DND-41 (cell line): ENCODE measurements around the gene NUTM1.

ENCODE experiments used
- ATAC-seq: fragments of 200-7000 bp; cut with Tn5 transposase; 3 replicates; pipeline ENCODE4 v1.9.1; 2021; ENCODE audit warnings: low read depth; ENCODE audit not compliant: insufficient read depth
- DNase-seq: peaks from one replicate; pipeline ENCODE4 v3.0.0-alpha.2; 2020
- H2AFZ ChIP-seq: 2 replicates; pipeline ENCODE4 v1.6.0; 2012; ENCODE audit warnings: low read depth, low read length
- H3K27ac ChIP-seq: 2 replicates; pipeline ENCODE4 v1.5.1; 2012; ENCODE audit warnings: low read length, inconsistent platforms
- H3K27me3 ChIP-seq: fragments of 200-600 bp; sonication (generic); 2 replicates; pipeline ENCODE4 v1.6.0; 2012; ENCODE audit warnings: low read length, mild to moderate bottlenecking, inconsistent platforms; ENCODE audit not compliant: insufficient read depth, poor library complexity
- H3K36me3 ChIP-seq: 2 replicates; pipeline ENCODE4 v1.5.1; 2012; ENCODE audit warnings: low read length, inconsistent platforms; ENCODE audit not compliant: insufficient read depth
- H3K4me1 ChIP-seq: 2 replicates; pipeline ENCODE4 v1.5.1; 2012; ENCODE audit warnings: mild to moderate bottlenecking, low read length; ENCODE audit not compliant: insufficient read depth
- H3K4me2 ChIP-seq: 2 replicates; pipeline ENCODE4 v1.6.0; 2012; ENCODE audit warnings: mild to moderate bottlenecking, moderate library complexity, low read length, inconsistent platforms; ENCODE audit not compliant: insufficient read depth
- H3K4me3 ChIP-seq, 2 experiments: fragments of 200-600 bp in 1 of 2; shearing (Covaris generic) in 1 of 2; 2 replicates each; pipeline ENCODE4 v1.5.1; 2012 to 2016; ENCODE audit warnings: inconsistent platforms in 2 of 2, low read length in 2 of 2, mild to moderate bottlenecking in 2 of 2, low read depth in 1 of 2, moderate library complexity in 1 of 2
- H3K79me2 ChIP-seq: 2 replicates; pipeline ENCODE4 v1.6.0; 2012; ENCODE audit warnings: low read length, inconsistent platforms; ENCODE audit not compliant: insufficient read depth
- H3K9ac ChIP-seq: 2 replicates; pipeline ENCODE4 v1.6.0; 2012; ENCODE audit warnings: low read depth, mild to moderate bottlenecking, inconsistent platforms, low read length, moderate library complexity
- H3K9me3 ChIP-seq: 2 replicates; pipeline ENCODE4 v1.5.1; 2012; ENCODE audit warnings: low read length, moderate library complexity, mild to moderate bottlenecking, inconsistent platforms; ENCODE audit not compliant: insufficient read depth, severe bottlenecking
- H4K20me1 ChIP-seq: 2 replicates; pipeline ENCODE4 v1.6.0; 2012; ENCODE audit warnings: low read length; ENCODE audit not compliant: insufficient read depth
- EZH2 ChIP-seq: IDR thresholded peaks from 3 replicates; pipeline ENCODE4 v1.6.1; 2012; ENCODE audit warnings: borderline replicate concordance, low read depth, mild to moderate bottlenecking, moderate library complexity, low read length, inconsistent platforms; ENCODE audit not compliant: severe bottlenecking
- TF ChIP-seq, protein P1 (sequence below): IDR thresholded peaks from 2 replicates; pipeline ENCODE4 v1.5.1; 2012; ENCODE audit warnings: borderline replicate concordance, low read length, moderate library complexity, mild to moderate bottlenecking; ENCODE audit not compliant: poor library complexity, severe bottlenecking; ENCODE audit errors: extremely low read depth

The NUTM1 gene

DNA sequence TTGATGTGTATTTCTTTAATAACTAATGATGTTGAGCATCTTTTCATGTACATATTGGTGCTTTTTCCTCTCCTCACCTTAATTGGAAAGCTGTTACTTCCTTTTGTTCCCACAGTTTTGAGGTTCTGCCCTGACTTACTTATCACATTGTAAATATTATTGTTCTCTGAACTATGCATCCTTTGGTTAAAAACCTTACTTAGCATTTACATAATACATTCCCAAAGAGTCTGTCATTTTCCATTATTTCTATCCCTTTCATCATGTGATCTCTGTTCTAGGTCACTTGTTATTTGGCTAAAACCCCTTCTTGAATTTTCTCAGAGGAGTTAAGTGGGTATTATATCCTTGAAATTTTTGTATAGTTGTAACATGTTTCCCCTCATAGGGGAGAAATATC, 38.5 kb upstream of the NUTM1 start:
- no peaks in the 10 kb centered on the region for H3K79me2 ChIP-seq
- H2AFZ ChIP-seq: no peak overlapping the region
- TF ChIP-seq, protein P1, sequence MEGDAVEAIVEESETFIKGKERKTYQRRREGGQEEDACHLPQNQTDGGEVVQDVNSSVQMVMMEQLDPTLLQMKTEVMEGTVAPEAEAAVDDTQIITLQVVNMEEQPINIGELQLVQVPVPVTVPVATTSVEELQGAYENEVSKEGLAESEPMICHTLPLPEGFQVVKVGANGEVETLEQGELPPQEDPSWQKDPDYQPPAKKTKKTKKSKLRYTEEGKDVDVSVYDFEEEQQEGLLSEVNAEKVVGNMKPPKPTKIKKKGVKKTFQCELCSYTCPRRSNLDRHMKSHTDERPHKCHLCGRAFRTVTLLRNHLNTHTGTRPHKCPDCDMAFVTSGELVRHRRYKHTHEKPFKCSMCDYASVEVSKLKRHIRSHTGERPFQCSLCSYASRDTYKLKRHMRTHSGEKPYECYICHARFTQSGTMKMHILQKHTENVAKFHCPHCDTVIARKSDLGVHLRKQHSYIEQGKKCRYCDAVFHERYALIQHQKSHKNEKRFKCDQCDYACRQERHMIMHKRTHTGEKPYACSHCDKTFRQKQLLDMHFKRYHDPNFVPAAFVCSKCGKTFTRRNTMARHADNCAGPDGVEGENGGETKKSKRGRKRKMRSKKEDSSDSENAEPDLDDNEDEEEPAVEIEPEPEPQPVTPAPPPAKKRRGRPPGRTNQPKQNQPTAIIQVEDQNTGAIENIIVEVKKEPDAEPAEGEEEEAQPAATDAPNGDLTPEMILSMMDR: no peak
- no peak for TF ChIP-seq EZH2
- H3K4me1 ChIP-seq: no peaks in the 10 kb centered on the region
- no peaks in the 10 kb centered on the region for H3K36me3 ChIP-seq
- H4K20me1 ChIP-seq: no peaks in the 10 kb centered on the region
- DNase-seq (no peak), ATAC-seq (no peak)
- H3K9me3 ChIP-seq: no peaks in the 10 kb centered on the region
- no peak overlapping the region for H3K4me2 ChIP-seq
- no peak overlapping the region for H3K27ac ChIP-seq
- H3K4me3 ChIP-seq: no peak overlapping the region
- no peak overlapping the region for H3K9ac ChIP-seq
- H3K27me3 ChIP-seq: no peaks in the 10 kb centered on the region

DNA sequence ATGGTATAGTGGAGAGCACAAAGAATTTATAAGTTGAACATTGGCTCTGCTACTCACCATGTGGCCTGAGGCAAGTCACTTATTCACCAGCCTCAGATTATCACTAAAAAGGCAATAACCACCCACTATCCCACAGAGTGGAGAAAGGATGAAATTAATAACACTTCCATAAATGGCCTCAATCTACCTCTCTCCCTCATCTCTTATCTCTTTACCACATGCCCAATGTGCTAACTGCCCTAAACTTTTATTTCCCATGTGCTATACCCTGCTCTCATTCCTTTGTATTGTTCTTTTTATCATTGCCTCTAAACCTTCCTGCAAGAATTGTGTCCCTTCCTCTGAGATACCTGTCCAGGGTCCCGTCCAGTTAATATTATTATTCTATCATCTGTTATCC, 31.6 kb upstream of the NUTM1 start:
- Histone ChIP-seq H3K4me3 (no peak overlapping the region), H3K9me3 (no peaks in the 10 kb centered on the region), H2AFZ (no peak overlapping the region), H3K27ac (no peak overlapping the region), H3K9ac (no peak overlapping the region), H3K36me3 (no peaks in the 10 kb centered on the region; the same call in 1 of the 2 replicates), H3K4me1 (no peaks in the 10 kb centered on the region), H3K79me2 (no peaks in the 10 kb centered on the region), H3K27me3 (no peaks in the 10 kb centered on the region), H3K4me2 (no peak overlapping the region), H4K20me1 (no peaks in the 10 kb centered on the region)
- no peak for DNase-seq
- no peak for ATAC-seq
- no peak for TF ChIP-seq EZH2
- TF ChIP-seq, protein P1: no peak

- Histone ChIP-seq H4K20me1 (no peaks in the 10 kb centered on the region), H3K9ac (no peak overlapping the region), H3K36me3 (no peaks in the 10 kb centered on the region; the same call in 1 of the 2 replicates), H3K27me3 (no peaks in the 10 kb centered on the region), H3K4me1 (peaks cover 15% of the 10 kb centered on the region), H3K27ac (no peak overlapping the region), H3K4me2 (no peak overlapping the region), H3K9me3 (no peaks in the 10 kb centered on the region), H3K79me2 (no peaks in the 10 kb centered on the region), H3K4me3 (no peak overlapping the region), H2AFZ (no peak overlapping the region)
- ATAC-seq (no peak), DNase-seq (no peak)
- TF ChIP-seq, protein P1: no peak
- no peak for TF ChIP-seq EZH2
These were observed 28.3 kb upstream of the NUTM1 start for GRCh38 chr15:34314491-34315490.
